KMS-11 (cell line): Measurements from ENCODE around the gene ATP8B3.

Source experiments
- H2AFZ ChIP-seq: fragments of 200-600 bp; sonication (generic); 2 replicates; pipeline ENCODE4 v1.6.1; 2016; ENCODE audit warnings: antibody characterized with exemption, mixed run types, low read depth
- H3K27ac ChIP-seq: fragments of 200-600 bp; sonication (generic); 2 replicates; pipeline ENCODE4 v1.6.1; 2016; ENCODE audit warnings: mild to moderate bottlenecking, mixed run types
- H3K27me3 ChIP-seq: fragments of 200-600 bp; sonication (generic); 2 replicates; pipeline ENCODE4 v1.6.1; 2017; ENCODE audit warnings: mild to moderate bottlenecking, low read depth, mixed run types, moderate library complexity; ENCODE audit not compliant: insufficient read depth
- H3K36me3 ChIP-seq: fragments of 200-600 bp; sonication (generic); 2 replicates; pipeline ENCODE4 v1.6.1; 2017; ENCODE audit warnings: mild to moderate bottlenecking, mixed run types; ENCODE audit not compliant: insufficient read depth
- H3K4me1 ChIP-seq: fragments of 200-600 bp; sonication (generic); 2 replicates; pipeline ENCODE4 v1.6.1; 2016; ENCODE audit warnings: mild to moderate bottlenecking, low read depth, mixed run types; ENCODE audit not compliant: poor library complexity, severe bottlenecking
- H3K4me2 ChIP-seq: fragments of 200-600 bp; sonication (generic); 2 replicates; pipeline ENCODE4 v1.7.0; 2016; ENCODE audit warnings: mild to moderate bottlenecking, mixed run types
- H3K4me3 ChIP-seq: fragments of 200-600 bp; sonication (generic); IDR thresholded peaks from 2 replicates; pipeline ENCODE4 v1.6.1; 2017; ENCODE audit warnings: low read depth, low read length, mixed read lengths; ENCODE audit not compliant: insufficient read depth
- H3K79me2 ChIP-seq: fragments of 200-600 bp; sonication (generic); 2 replicates; pipeline ENCODE4 v1.6.1; 2016; ENCODE audit warnings: low read depth, mixed run types; ENCODE audit not compliant: insufficient read depth
- H3K9ac ChIP-seq: fragments of 200-600 bp; sonication (generic); 2 replicates; pipeline ENCODE4 v1.6.1; 2016; ENCODE audit warnings: mild to moderate bottlenecking, mixed run types
- H4K20me1 ChIP-seq: fragments of 200-600 bp; sonication (generic); 2 replicates; pipeline ENCODE4 v1.6.1; 2016; ENCODE audit warnings: mild to moderate bottlenecking, mixed run types; ENCODE audit not compliant: insufficient read depth
- CTCF ChIP-seq: fragments of 200-600 bp; sonication (generic); conservative IDR thresholded peaks from 2 replicates; pipeline ENCODE4 v1.6.1; 2017; ENCODE audit warnings: low read depth, mild to moderate bottlenecking, antibody characterized with exemption, low read length, moderate library complexity, mixed read lengths

Gene ATP8B3

GRCh38 chr19:1807695-1808394 is 4.2 kb downstream of the ATP8B3 start:
- no peak overlapping the region for H3K27ac ChIP-seq
- no peaks in the 10 kb centered on the region for H4K20me1 ChIP-seq
- no peak for TF ChIP-seq CTCF
- no peaks in the 10 kb centered on the region for H3K79me2 ChIP-seq
- H3K27me3 ChIP-seq, result peaks cover 41% of the 10 kb centered on the region; the same call in 1 of the 2 replicates
- no peaks in the 10 kb centered on the region for H3K36me3 ChIP-seq
- H3K4me1 ChIP-seq, result peaks cover 7% of the 10 kb centered on the region
- no peak overlapping the region for H3K4me3 ChIP-seq
- no peak overlapping the region for H2AFZ ChIP-seq
- H3K4me2 ChIP-seq, result no peak overlapping the region
- H3K9ac ChIP-seq, result no peak overlapping the region

DNA sequence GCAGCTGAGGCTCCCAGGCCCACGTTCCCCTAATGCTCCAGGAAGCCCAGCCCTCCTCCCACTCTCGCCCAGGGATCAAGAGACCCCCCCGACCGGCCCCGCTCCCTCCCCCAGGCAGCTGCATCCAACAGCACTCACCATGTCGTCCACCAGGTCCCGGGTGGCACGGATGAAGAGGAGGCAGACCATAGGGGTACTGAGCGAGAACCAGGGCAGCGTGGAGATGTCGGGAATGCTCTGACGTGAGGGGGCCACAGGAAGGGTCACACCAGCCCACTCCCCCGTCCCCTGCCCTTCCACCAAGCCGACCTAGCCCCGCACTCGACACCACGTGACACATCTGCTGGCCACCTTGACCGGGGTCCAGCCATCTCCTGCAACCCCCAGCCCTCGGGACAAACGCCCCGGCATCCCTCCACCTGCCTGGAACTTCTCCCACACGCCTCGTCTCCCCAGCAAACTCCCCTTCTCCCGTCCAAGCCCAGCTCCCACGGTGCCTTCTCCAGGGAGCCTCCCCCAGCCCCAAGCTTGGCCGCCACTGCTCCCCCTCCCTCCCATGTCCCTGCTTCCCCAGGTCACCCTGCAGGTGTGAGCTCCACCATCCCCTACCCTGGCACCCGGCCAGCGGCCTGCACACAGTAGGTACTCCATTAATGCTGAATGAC is 4.9 kb downstream of the ATP8B3 start:
- Histone ChIP-seq H4K20me1 (no peaks in the 10 kb centered on the region), H3K36me3 (no peaks in the 10 kb centered on the region), H3K9ac (no peak overlapping the region), H3K27ac (no peak overlapping the region), H3K27me3 (peaks cover 42% of the 10 kb centered on the region; the same call in 1 of the 2 replicates), H3K4me1 (peaks cover 7% of the 10 kb centered on the region), H2AFZ (no peak overlapping the region), H3K4me3 (no peak overlapping the region), H3K79me2 (no peaks in the 10 kb centered on the region), H3K4me2 (no peak overlapping the region)
- TF ChIP-seq CTCF, result no peak

DNA sequence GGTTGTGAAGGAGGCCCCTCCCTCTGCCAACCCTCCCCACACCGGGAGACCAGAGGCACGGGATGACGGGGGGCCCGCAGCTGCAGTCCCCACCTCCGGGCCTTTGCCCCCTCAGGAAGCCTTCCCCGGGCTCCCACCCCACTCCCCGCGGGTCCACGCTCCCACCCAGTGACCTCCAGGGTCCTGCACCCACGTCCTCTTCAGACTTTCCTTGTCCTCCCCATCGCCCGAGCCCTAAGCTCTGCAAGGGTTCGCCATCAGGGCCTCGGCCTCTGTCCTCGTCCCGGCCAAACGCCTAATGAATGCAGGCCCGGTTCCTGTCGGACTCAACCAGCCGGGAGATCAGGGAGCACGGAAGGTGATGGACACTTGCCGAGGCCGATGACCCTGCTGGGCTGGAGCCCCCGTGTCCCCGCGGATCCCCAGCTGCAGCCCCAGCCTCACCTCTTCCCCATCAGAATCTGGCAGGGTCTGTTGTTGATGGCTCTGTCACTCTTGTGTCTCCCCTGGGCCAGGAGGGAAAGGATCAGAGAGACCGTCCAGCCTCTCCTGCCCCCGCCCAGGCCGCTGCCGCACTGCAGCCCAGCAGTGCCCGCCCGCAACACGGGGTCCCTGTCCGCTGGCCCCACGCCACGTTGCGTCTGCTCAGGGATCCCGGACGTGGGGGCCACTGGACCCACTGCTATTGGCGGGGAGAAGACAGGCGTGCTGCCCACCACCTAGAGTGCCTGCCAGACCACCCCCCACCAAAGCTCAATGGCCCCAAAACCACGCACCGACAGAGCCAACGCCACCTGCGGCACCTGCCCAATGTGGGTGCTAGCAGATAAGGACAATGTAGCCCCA is 5.7 kb downstream of the ATP8B3 start:
- Histone ChIP-seq H3K79me2 (no peaks in the 10 kb centered on the region), H3K9ac (no peak overlapping the region), H3K27ac (no peak overlapping the region), H3K4me2 (no peak overlapping the region), H3K27me3 (peaks cover 42% of the 10 kb centered on the region; the same call in 1 of the 2 replicates), H3K4me1 (peaks cover 1% of the 10 kb centered on the region), H2AFZ (no peak overlapping the region), H3K4me3 (no peak overlapping the region), H3K36me3 (no peaks in the 10 kb centered on the region), H4K20me1 (no peaks in the 10 kb centered on the region)
- TF ChIP-seq CTCF, result no peak

- Histone ChIP-seq H2AFZ (no peak overlapping the region), H3K4me3 (no peak overlapping the region), H3K4me2 (no peak overlapping the region), H3K9ac (no peak overlapping the region), H3K36me3 (no peaks in the 10 kb centered on the region), H3K27ac (no peak overlapping the region), H3K4me1 (no peaks in the 10 kb centered on the region), H3K27me3 (peaks cover 45% of the 10 kb centered on the region; the same call in 1 of the 2 replicates), H3K79me2 (no peaks in the 10 kb centered on the region), H4K20me1 (no peaks in the 10 kb centered on the region)
- no peak for TF ChIP-seq CTCF
These were observed 6.5 kb downstream of the ATP8B3 start for GRCh38 chr19:1805401-1806183.
